NT2/D1 (cell line): ENCODE measurements around the gene KIF1A.

Experiments
- SUZ12 ChIP-seq: IDR thresholded peaks from 2 replicates; pipeline ENCODE4 v1.6.1; 2011; ENCODE audit not compliant: insufficient read length, insufficient read depth; ENCODE audit errors: extremely low read depth
- YY1 ChIP-seq: IDR thresholded peaks from 2 replicates; pipeline ENCODE4 v1.6.1; 2011; ENCODE audit not compliant: insufficient read length, insufficient read depth
- ZNF274 ChIP-seq: IDR thresholded peaks from 2 replicates; pipeline ENCODE4 v1.6.1; 2011; ENCODE audit warnings: mild to moderate bottlenecking, low read depth, low read length

DNA sequence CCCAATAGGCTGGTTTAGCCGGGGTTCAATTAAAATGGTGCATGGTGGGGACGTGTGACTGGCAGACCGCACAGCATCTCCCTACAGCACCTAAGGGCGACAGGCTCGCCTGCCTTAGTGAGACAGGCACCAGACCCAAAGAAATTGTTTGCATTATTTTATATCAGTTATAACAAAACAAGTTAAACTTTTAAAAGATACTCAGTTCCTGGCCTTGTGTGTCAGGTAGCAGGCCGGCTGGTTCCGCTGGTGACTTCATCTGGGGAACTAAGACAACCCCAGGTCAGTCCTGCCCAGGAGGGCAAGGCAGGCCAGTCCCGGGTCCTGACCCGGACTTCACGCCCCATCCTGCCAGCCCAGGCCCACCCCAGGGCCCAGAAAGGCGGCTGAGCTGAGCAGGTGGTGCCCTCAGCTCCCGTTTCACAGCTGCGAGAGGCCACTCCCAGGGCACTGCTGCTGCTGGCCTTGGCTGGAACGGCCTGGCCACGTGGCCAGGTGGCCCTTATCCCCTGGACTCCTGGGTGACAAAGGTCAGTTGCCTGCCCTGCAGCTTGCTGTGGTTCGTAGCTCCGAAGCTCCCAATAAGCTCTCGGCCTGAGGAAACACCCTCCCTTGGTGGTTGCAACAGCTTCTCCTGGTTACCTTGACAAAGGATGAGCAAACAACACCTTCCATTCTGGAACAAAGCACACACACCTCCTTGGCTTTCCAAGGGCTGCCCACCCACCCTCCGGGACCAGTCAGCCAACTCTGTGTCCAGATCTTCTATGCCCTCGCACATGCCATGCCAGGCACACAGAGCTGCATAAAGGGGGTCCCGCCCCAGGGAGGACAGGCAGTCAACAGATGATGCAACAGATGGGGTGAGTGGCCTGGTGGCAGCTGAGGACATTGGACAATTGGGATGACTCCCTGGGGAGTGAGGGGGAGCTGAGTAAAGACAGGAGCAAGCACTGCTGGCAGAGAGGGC lies 37.3 kb upstream of the KIF1A start:
- TF ChIP-seq SUZ12: no peak
- no peak for TF ChIP-seq YY1
- no peak for TF ChIP-seq ZNF274
